Smooth muscle cell of the brain vasculature (primary cell): ENCODE data around the gene PBOV1.

Experiments used
- DNase-seq: peaks from one replicate; pipeline ENCODE4 v3.0.0-alpha.2; 2012; ENCODE audit warnings: low read depth, low spot score

The PBOV1 gene

GRCh38 chr6:138218449-138218848 is at the start of gene PBOV1:
TSS of gene PBOV1 (minus strand) at chr6:138218491. CDS start at chr6:138218395, 96 bp downstream.
- DNase-seq, result no peak

GRCh38 chr6:138266095-138266494 is 47.8 kb upstream of the PBOV1 start:
- no peak for DNase-seq

- no peak for DNase-seq
Observed at GRCh38 chr6:138264372-138264880, 46.1 kb upstream of the PBOV1 start.

- no peak for DNase-seq
Observed at GRCh38 chr6:138263963-138264362, 45.7 kb upstream of the PBOV1 start.

- no peak for DNase-seq
Observed at GRCh38 chr6:138261116-138261780, 43.0 kb upstream of the PBOV1 start.

GRCh38 chr6:138258991-138259390 is 40.7 kb upstream of the PBOV1 start:
- no peak for DNase-seq

- DNase-seq, result no peak
Observed at GRCh38 chr6:138258197-138258596, 39.9 kb upstream of the PBOV1 start.

GRCh38 chr6:138257638-138258040 is 39.3 kb upstream of the PBOV1 start:
- no peak for DNase-seq

- no peak for DNase-seq
Observed at GRCh38 chr6:138255443-138255842, 37.2 kb upstream of the PBOV1 start.

GRCh38 chr6:138253731-138254130 is 35.4 kb upstream of the PBOV1 start:
- DNase-seq, result no peak

- no peak for DNase-seq
Observed at GRCh38 chr6:138250513-138251247, 32.4 kb upstream of the PBOV1 start.

- no peak for DNase-seq
Observed at GRCh38 chr6:138250053-138250452, 31.8 kb upstream of the PBOV1 start.

- DNase-seq, result no peak
Observed at GRCh38 chr6:138248878-138249277, 30.6 kb upstream of the PBOV1 start.

- no peak for DNase-seq
Observed at GRCh38 chr6:138248011-138248410, 29.7 kb upstream of the PBOV1 start.

GRCh38 chr6:138246650-138247440 is 28.6 kb upstream of the PBOV1 start:
- no peak for DNase-seq

- no peak for DNase-seq
Observed at GRCh38 chr6:138245751-138246150, 27.5 kb upstream of the PBOV1 start.

- no peak for DNase-seq
Observed at GRCh38 chr6:138242987-138243592, 24.8 kb upstream of the PBOV1 start.

- DNase-seq, result no peak
Observed at GRCh38 chr6:138241934-138242333, 23.6 kb upstream of the PBOV1 start.

- no peak for DNase-seq
Observed at GRCh38 chr6:138241381-138241780, 23.1 kb upstream of the PBOV1 start.

GRCh38 chr6:138240476-138241245 is 22.4 kb upstream of the PBOV1 start:
- DNase-seq, result peak; percentile 17

- DNase-seq, result no peak
Observed at GRCh38 chr6:138239774-138240173, 21.5 kb upstream of the PBOV1 start.
